ENCODE results near the gene DLEU7. TPM values are rescaled to one million over a fixed set of nuclear protein-coding genes. Genes with fewer than 3 reads are reported as not detected.

DLEU7 gene
- total and polyA plus RNA-seq, 10 of the 15 experiments (the other 5 are each of a cell fraction or from before 2014, with no cell fraction given), result not detected

- Histone ChIP-seq H3K27me3 (replicated peaks in 1 of 2; ENCODE audit: control insufficient read depth in 2 of 2, insufficient read depth in 2 of 2, low read length in 1 of 2) (no peaks in the 10 kb centered on the region), H3K4me1 (ENCODE audit: control insufficient read depth, insufficient read depth, low read length) (peaks cover 5% of the 10 kb centered on the region; the same call in 1 of the 2 replicates), H3K9me3 (replicated peaks; ENCODE audit: control insufficient read depth, insufficient read depth, low read length) (peaks cover 2% of the 10 kb centered on the region; the same call in 1 of the 3 replicates), H3K9ac (ENCODE audit: control insufficient read depth, insufficient read depth, low read length) (no peak overlapping the region), H3K4me3 (no peak overlapping the region), H3K36me3 (ENCODE audit: control insufficient read depth in 2 of 2, insufficient read depth in 2 of 2, low read length in 1 of 2) (no peaks in the 10 kb centered on the region), H3K4me2 (ENCODE audit: control insufficient read depth, insufficient read depth) (no peak overlapping the region), H3K79me2 (ENCODE audit: control insufficient read depth, insufficient read depth, low read length) (no peaks in the 10 kb centered on the region), H3K27ac (ENCODE audit: control insufficient read depth, insufficient read depth) (no peak overlapping the region), H2AFZ (ENCODE audit: control insufficient read depth, low read depth, low read length) (no peak overlapping the region), H4K20me1 (ENCODE audit: control insufficient read depth, insufficient read depth) (no peaks in the 10 kb centered on the region)
- WGBS (ENCODE audit: insufficient coverage, insufficient replicate concordance, low lambda C conversion rate, missing lambda C conversion rate), result 79% methylated on average over 5 of the region's 5 CpGs
- in situ Hi-C loops (cut with MboI), result no loop called here
- FAIRE-seq (no peak), DNase-seq (ENCODE audit: low read depth, low spot score) (no peak), ATAC-seq (no peak)
- RAD21 ChIA-PET (ENCODE audit: unreplicated experiment), result interaction anchor here (0.6 kb wide), 1 partner anchor 23 kb away, joined by 3 read pairs; no protein-coding TSS in a partner anchor
- BruUV-seq (replicated peaks), result no TSS peak
- intact Hi-C loops (cut with micrococcal nuclease; ENCODE audit: unreplicated experiment), result no loop called here
- POLR2A ChIA-PET, result no interaction called here
- SMC1A ChIA-PET (ENCODE audit: uncharacterized antibody, unreplicated experiment), result interaction anchor here (1.4 to 2.1 kb wide), 2 partner anchors 9 to 29 kb away, joined by 3 to 7 read pairs; no protein-coding TSS in a partner anchor
- CTCF ChIA-PET, result no interaction called here
- TF ChIP-seq ZNF622 (IDR thresholded peaks at IDR 0.05), result no peak
- TF ChIP-seq SUZ12 (IDR thresholded peaks at IDR 0.05; ENCODE audit: unreplicated experiment), result no peak
- TF ChIP-seq MAX (IDR thresholded peaks at IDR 0.05; ENCODE audit: low read depth, low read length), result no peak
- TF ChIP-seq ATF3 (IDR thresholded peaks at IDR 0.05; ENCODE audit: borderline replicate concordance, extremely low read depth, low read depth, low read length), result no peak
- TF ChIP-seq IRF3 (IDR thresholded peaks at IDR 0.05), result no peak
- no peak for TF ChIP-seq ZBTB40 (IDR thresholded peaks at IDR 0.05; ENCODE audit: borderline replicate concordance)
- TF ChIP-seq BCL11A (IDR thresholded peaks at IDR 0.05; ENCODE audit: low read depth, low read length), result no peak
- no peak for TF ChIP-seq JUND (IDR thresholded peaks at IDR 0.05; ENCODE audit: low read depth, low read length)
- TF ChIP-seq E2F4 (IDR thresholded peaks at IDR 0.05; ENCODE audit: low read depth, low read length), result no peak
- TF ChIP-seq NFYB (IDR thresholded peaks at IDR 0.05; ENCODE audit: insufficient read depth, low read depth, low read length), result no peak
- no peak for TF ChIP-seq EZH2 (IDR thresholded peaks at IDR 0.05; ENCODE audit: borderline replicate concordance, control insufficient read depth, low read depth, low read length)
- TF ChIP-seq RCOR1 (conservative IDR thresholded peaks at IDR 0.05; ENCODE audit: low read depth, low read length), result no peak
- TF ChIP-seq TCF12 (IDR thresholded peaks at IDR 0.05; ENCODE audit: low read depth, low read length), result no peak
- no peak for TF ChIP-seq SMAD5 (IDR thresholded peaks at IDR 0.05; ENCODE audit: low read depth)
- TF ChIP-seq MLLT1 (IDR thresholded peaks at IDR 0.05), result no peak
- no peak for TF ChIP-seq HDAC2 (IDR thresholded peaks at IDR 0.05)
Observed at GRCh38 chr13:50882816-50883435, 39.4 kb upstream of the DLEU7 start.

All from GM12878 (cell line).